WTC11 (cell line): ENCODE results near the gene KRTAP1-4. TPM values are rescaled to one million over a fixed set of nuclear protein-coding genes. Genes with fewer than 3 reads are reported as not detected.
"Not testable (repeated sequence)": the region's sequence is repeated elsewhere in the genome, so short reads cannot be mapped to it uniquely, and the experiment has no call there.

Experiments
- ATAC-seq: fragments of 200-7000 bp; cut with Tn5 transposase; 2 replicates; pipeline ENCODE4 v1.10.0; 2021; ENCODE audit warnings: mild to moderate bottlenecking, moderate library complexity
- CTCF ChIA-PET: fragments of 300-600 bp; sonication (Branson Sonifier 250); formaldehyde crosslinking; loops from one replicate; lab custom pipeline; 2021; ENCODE audit warnings: antibody characterized with exemption; lab: Charles Lee
- POLR2A ChIA-PET: fragments of 350-600 bp; sonication (Branson Sonifier 250); formaldehyde crosslinking; loops from one replicate; lab custom pipeline; 2021; ENCODE audit warnings: antibody characterized with exemption; lab: Charles Lee
- DNase-seq: peaks from one replicate; pipeline ENCODE4 v3.0.0; 2021; ENCODE audit warnings: low spot score
- H3K27ac Mint-ChIP-seq: 2 replicates; pipeline ENCODE4 v1.8.0; 2021; ENCODE audit warnings: mixed read lengths
- H3K27me3 Mint-ChIP-seq: 2 replicates; pipeline ENCODE4 v1.8.0; 2021; ENCODE audit warnings: low read depth, mild to moderate bottlenecking, moderate library complexity, mixed read lengths
- H3K36me3 Mint-ChIP-seq: 2 replicates; pipeline ENCODE4 v1.8.0; 2021; ENCODE audit warnings: mixed read lengths
- H3K4me1 Mint-ChIP-seq: 2 replicates; pipeline ENCODE4 v1.8.0; 2022; ENCODE audit warnings: mixed read lengths
- H3K4me3 Mint-ChIP-seq: 2 replicates; pipeline ENCODE4 v1.8.0; 2021; ENCODE audit warnings: mild to moderate bottlenecking, moderate library complexity, mixed read lengths
- H3K9me3 Mint-ChIP-seq: 2 replicates; pipeline ENCODE4 v1.8.0; 2021; ENCODE audit warnings: mixed read lengths
- ARID4B ChIP-seq: sonication (generic); formaldehyde crosslinking; IDR thresholded peaks from 2 replicates; pipeline ENCODE4 v1.8.0; 2023; ENCODE audit warnings: missing genetic modification reagents, mild to moderate bottlenecking, borderline replicate concordance
- CREM ChIP-seq: sonication (generic); formaldehyde crosslinking; IDR thresholded peaks from 2 replicates; pipeline ENCODE4 v1.8.1; 2022; ENCODE audit warnings: mild to moderate bottlenecking, missing genetic modification reagents, moderate library complexity
- E2F4 ChIP-seq: sonication (generic); formaldehyde crosslinking; IDR thresholded peaks from 2 replicates; pipeline ENCODE4 v1.8.1; 2022; ENCODE audit warnings: low read depth, mild to moderate bottlenecking, moderate library complexity, missing genetic modification reagents, borderline replicate concordance
- ELF4 ChIP-seq: sonication (generic); formaldehyde crosslinking; IDR thresholded peaks from 2 replicates; pipeline ENCODE4 v1.8.1; 2022; ENCODE audit warnings: low read depth, mild to moderate bottlenecking, moderate library complexity, missing genetic modification reagents
- GABPB1 ChIP-seq: sonication (generic); formaldehyde crosslinking; IDR thresholded peaks from 2 replicates; pipeline ENCODE4 v1.8.1; 2023; ENCODE audit warnings: mild to moderate bottlenecking, missing genetic modification reagents
- HMGA2 ChIP-seq: fragments of 250-450 bp; sonication (Bioruptor Pico); IDR thresholded peaks from 2 replicates; pipeline ENCODE4 v1.4.0; 2021; ENCODE audit warnings: mild to moderate bottlenecking, moderate library complexity
- IRF2 ChIP-seq: sonication (generic); formaldehyde crosslinking; IDR thresholded peaks from 2 replicates; pipeline ENCODE4 v1.8.0; 2022; ENCODE audit warnings: low read depth, missing genetic modification reagents, borderline replicate concordance
- NFATC4 ChIP-seq: fragments of 250-450 bp; sonication (Bioruptor Pico); IDR thresholded peaks from 2 replicates; pipeline ENCODE4 v1.9.0; 2021; ENCODE audit warnings: mild to moderate bottlenecking
- PRRX2 ChIP-seq: fragments of 250-450 bp; sonication (Bioruptor Pico); IDR thresholded peaks from 2 replicates; pipeline ENCODE4 v1.8.0; 2021; ENCODE audit warnings: mild to moderate bottlenecking
- SMAD4 ChIP-seq: sonication (generic); formaldehyde crosslinking; IDR thresholded peaks from 2 replicates; pipeline ENCODE4 v1.8.0; 2022; ENCODE audit warnings: mild to moderate bottlenecking, missing genetic modification reagents
- ZNF138 ChIP-seq: sonication (generic); formaldehyde crosslinking; conservative IDR thresholded peaks from 2 replicates; pipeline ENCODE4 v1.8.1; 2022; ENCODE audit warnings: mild to moderate bottlenecking, moderate library complexity, missing genetic modification reagents
- ZNF416 ChIP-seq: fragments of 250-450 bp; sonication (Bioruptor Pico); IDR thresholded peaks from 2 replicates; pipeline ENCODE4 v1.9.0; 2021; ENCODE audit warnings: mild to moderate bottlenecking, inconsistent platforms
- ZNF423 ChIP-seq: fragments of 250-450 bp; sonication (Bioruptor Pico); IDR thresholded peaks from 2 replicates; pipeline ENCODE4 v2.1.2; 2022; ENCODE audit warnings: mild to moderate bottlenecking, moderate library complexity
- total RNA-seq: library from RNA; stranded (reverse); gene quantifications from 3 replicates; pipeline ENCODE4 v1.2.3, GENCODE V29; 2021
- TF ChIP-seq, protein P1 (sequence below): sonication (generic); formaldehyde crosslinking; IDR thresholded peaks from 2 replicates; pipeline ENCODE4 v1.8.1; 2023; ENCODE audit warnings: mild to moderate bottlenecking, missing genetic modification reagents
- TF ChIP-seq, protein P2 (sequence below): sonication (generic); formaldehyde crosslinking; IDR thresholded peaks from 2 replicates; pipeline ENCODE4 v1.8.0; 2023; ENCODE audit warnings: mild to moderate bottlenecking, missing genetic modification reagents

Gene KRTAP1-4
- total RNA-seq, 1 experiment from 2014 or later, result not detected

GRCh38 chr17:41060052-41060604 is 30.1 kb upstream of the KRTAP1-4 start, which contains the start of gene KRTAP2-3 (continued):
- TF ChIP-seq, protein P1, sequence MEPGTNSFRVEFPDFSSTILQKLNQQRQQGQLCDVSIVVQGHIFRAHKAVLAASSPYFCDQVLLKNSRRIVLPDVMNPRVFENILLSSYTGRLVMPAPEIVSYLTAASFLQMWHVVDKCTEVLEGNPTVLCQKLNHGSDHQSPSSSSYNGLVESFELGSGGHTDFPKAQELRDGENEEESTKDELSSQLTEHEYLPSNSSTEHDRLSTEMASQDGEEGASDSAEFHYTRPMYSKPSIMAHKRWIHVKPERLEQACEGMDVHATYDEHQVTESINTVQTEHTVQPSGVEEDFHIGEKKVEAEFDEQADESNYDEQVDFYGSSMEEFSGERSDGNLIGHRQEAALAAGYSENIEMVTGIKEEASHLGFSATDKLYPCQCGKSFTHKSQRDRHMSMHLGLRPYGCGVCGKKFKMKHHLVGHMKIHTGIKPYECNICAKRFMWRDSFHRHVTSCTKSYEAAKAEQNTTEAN, result no peak
- TF ChIP-seq SMAD4 (CRISPR knock-in tag) (no peak), HMGA2 (CRISPR knock-in tag) (no peak), ELF4 (no peak), PRRX2 (CRISPR knock-in tag) (no peak), ZNF416 (no peak), ZNF138 (CRISPR knock-in tag) (no peak), NFATC4 (no peak), E2F4 (CRISPR knock-in tag) (no peak), CREM (no peak)

GRCh38 chr17:41059276-41060051 is 29.5 kb upstream of the KRTAP1-4 start:
- Mint-ChIP-seq H3K27ac (peak overlapping the region; percentile 60; the same call in 1 of the 2 replicates), H3K4me1 (peaks cover 14% of the 10 kb centered on the region)
- TF ChIP-seq GABPB1 (CRISPR knock-in tag), result peak; percentile 56; the same call in 1 of the 2 replicates
- TF ChIP-seq ZNF423 (CRISPR knock-in tag), result peak; percentile 42; the same call in 1 of the 2 replicates
- H3K4me3 Mint-ChIP-seq, H3K9me3 Mint-ChIP-seq, H3K27me3 Mint-ChIP-seq, POLR2A ChIA-PET, H3K36me3 Mint-ChIP-seq: not testable (repeated sequence)
- CTCF ChIA-PET, result interaction anchor here (0.9 to 1.1 kb wide), 2 partner anchors 20 to 606 kb away, joined by 3 to 4 read pairs; no protein-coding TSS in a partner anchor
- ATAC-seq (peak; percentile 43), DNase-seq (peak; percentile 14)

- Mint-ChIP-seq H3K4me3 (no peak overlapping the region), H3K27ac (no peak overlapping the region), H3K4me1 (peaks cover 17% of the 10 kb centered on the region), H3K36me3 (peaks cover 4% of the 10 kb centered on the region; the same call in 1 of the 2 replicates), H3K27me3 (no peaks in the 10 kb centered on the region), H3K9me3 (peaks cover 8% of the 10 kb centered on the region)
- no peak for DNase-seq
- ChIA-PET POLR2A (no interaction called here), CTCF (interaction anchor here (0.9 to 1.1 kb wide), 2 partner anchors 19 to 607 kb away, joined by 3 to 4 read pairs; no protein-coding TSS in a partner anchor)
- TF ChIP-seq IRF2 (CRISPR knock-in tag), result no peak
- TF ChIP-seq, protein P2, sequence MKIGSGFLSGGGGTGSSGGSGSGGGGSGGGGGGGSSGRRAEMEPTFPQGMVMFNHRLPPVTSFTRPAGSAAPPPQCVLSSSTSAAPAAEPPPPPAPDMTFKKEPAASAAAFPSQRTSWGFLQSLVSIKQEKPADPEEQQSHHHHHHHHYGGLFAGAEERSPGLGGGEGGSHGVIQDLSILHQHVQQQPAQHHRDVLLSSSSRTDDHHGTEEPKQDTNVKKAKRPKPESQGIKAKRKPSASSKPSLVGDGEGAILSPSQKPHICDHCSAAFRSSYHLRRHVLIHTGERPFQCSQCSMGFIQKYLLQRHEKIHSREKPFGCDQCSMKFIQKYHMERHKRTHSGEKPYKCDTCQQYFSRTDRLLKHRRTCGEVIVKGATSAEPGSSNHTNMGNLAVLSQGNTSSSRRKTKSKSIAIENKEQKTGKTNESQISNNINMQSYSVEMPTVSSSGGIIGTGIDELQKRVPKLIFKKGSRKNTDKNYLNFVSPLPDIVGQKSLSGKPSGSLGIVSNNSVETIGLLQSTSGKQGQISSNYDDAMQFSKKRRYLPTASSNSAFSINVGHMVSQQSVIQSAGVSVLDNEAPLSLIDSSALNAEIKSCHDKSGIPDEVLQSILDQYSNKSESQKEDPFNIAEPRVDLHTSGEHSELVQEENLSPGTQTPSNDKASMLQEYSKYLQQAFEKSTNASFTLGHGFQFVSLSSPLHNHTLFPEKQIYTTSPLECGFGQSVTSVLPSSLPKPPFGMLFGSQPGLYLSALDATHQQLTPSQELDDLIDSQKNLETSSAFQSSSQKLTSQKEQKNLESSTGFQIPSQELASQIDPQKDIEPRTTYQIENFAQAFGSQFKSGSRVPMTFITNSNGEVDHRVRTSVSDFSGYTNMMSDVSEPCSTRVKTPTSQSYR (CRISPR knock-in tag), result no peak
- no peak for TF ChIP-seq ARID4B (CRISPR knock-in tag)
- no peak for ATAC-seq
Measured at GRCh38 chr17:41058741-41059140, 28.7 kb upstream of the KRTAP1-4 start.
